GM12878 (cell line): Measurements from ENCODE around the gene ATRN. TPM values are rescaled to one million over a fixed set of nuclear protein-coding genes. Genes with fewer than 3 reads are reported as not detected.

Source experiments
- ATAC-seq: fragments of 200-7000 bp; cut with Tn5 transposase; 3 replicates; pipeline ENCODE4 v1.9.1; 2020; ENCODE audit warnings: mild to moderate bottlenecking, moderate library complexity
- BruUV-seq: library from RNA; stranded (reverse); fragments of 400-500 nt; replicated peaks from 2 replicates; lab custom pipeline; 2021; lab: Mats Ljungman, UMichigan
- CTCF ChIA-PET: fragments of 300-600 bp; sonication (Branson Sonifier 250); formaldehyde crosslinking; extraction: SDS; loops from one replicate; lab custom pipeline; 2021; ENCODE audit warnings: inconsistent platforms; lab: Yijun Ruan, JAX
- POLR2A ChIA-PET: fragments of 350-600 bp; formaldehyde crosslinking; extraction: SDS; loops from one replicate; lab custom pipeline; 2021; ENCODE audit warnings: inconsistent platforms; lab: Charles Lee
- RAD21 ChIA-PET: fragments of 300-600 bp; sonication (Branson Sonifier 250); formaldehyde crosslinking; loops from one replicate; lab custom pipeline; 2023; ENCODE audit warnings: antibody characterized with exemption; ENCODE audit not compliant: unreplicated experiment; lab: Charles Lee
- SMC1A ChIA-PET: fragments of 300-600 bp; sonication (Branson Sonifier 250); formaldehyde crosslinking; loops from one replicate; lab custom pipeline; 2023; ENCODE audit not compliant: unreplicated experiment, uncharacterized antibody; lab: Charles Lee
- DNase-seq: peaks from one replicate; pipeline ENCODE4 v3.0.0-alpha.2; 2011; ENCODE audit warnings: low read depth, low spot score
- FAIRE-seq: peaks from 3 replicates; lab custom pipeline; 2011; peaks lifted over from hg19 to GRCh38; lab: Jason Lieb, UNC
- H2AFZ ChIP-seq: 2 replicates; pipeline ENCODE4 v1.6.0; 2011; ENCODE audit warnings: low read depth, low read length, control low read depth; ENCODE audit not compliant: control insufficient read depth
- H3K27ac ChIP-seq: 2 replicates; pipeline ENCODE4 v1.5.1; 2011; ENCODE audit warnings: control low read depth; ENCODE audit not compliant: control insufficient read depth, insufficient read depth
- H3K27me3 ChIP-seq, 2 experiments: replicated peaks in 1 of 2; 2 replicates each; pipeline versions ENCODE4 v1.6.0 to v1.6.1; 2011; ENCODE audit warnings: low read length in 1 of 2; ENCODE audit not compliant: control insufficient read depth in 2 of 2, insufficient read depth in 2 of 2
- H3K36me3 ChIP-seq, 2 experiments: 2 replicates each; pipeline ENCODE4 v1.5.1; 2011; ENCODE audit warnings: low read length in 1 of 2; ENCODE audit not compliant: control insufficient read depth in 2 of 2, insufficient read depth in 2 of 2
- H3K4me1 ChIP-seq: 2 replicates; pipeline ENCODE4 v1.6.1; 2011; ENCODE audit warnings: mild to moderate bottlenecking, low read length, moderate library complexity, mixed read lengths; ENCODE audit not compliant: control insufficient read depth, insufficient read depth
- H3K4me2 ChIP-seq: 2 replicates; pipeline ENCODE4 v1.6.0; 2011; ENCODE audit warnings: control low read depth; ENCODE audit not compliant: control insufficient read depth, insufficient read depth
- H3K4me3 ChIP-seq: fragments of 200-600 bp; sonication (generic); 2 replicates; pipeline ENCODE4 v1.5.1; 2016
- H3K79me2 ChIP-seq: 2 replicates; pipeline ENCODE4 v1.6.0; 2011; ENCODE audit warnings: low read length; ENCODE audit not compliant: control insufficient read depth, insufficient read depth
- H3K9ac ChIP-seq: 2 replicates; pipeline ENCODE4 v1.8.0; 2011; ENCODE audit warnings: low read length, control low read depth, mixed read lengths; ENCODE audit not compliant: control insufficient read depth, insufficient read depth
- H3K9me3 ChIP-seq: replicated peaks from 3 replicates; pipeline ENCODE4 v1.5.1; 2011; ENCODE audit warnings: mild to moderate bottlenecking, low read length; ENCODE audit not compliant: control insufficient read depth, insufficient read depth
- H4K20me1 ChIP-seq: 2 replicates; pipeline ENCODE4 v1.6.0; 2011; ENCODE audit not compliant: control insufficient read depth, insufficient read depth
- CEBPZ ChIP-seq: fragments of 150-350 bp; IDR thresholded peaks from 2 replicates; pipeline ENCODE4 v1.6.1; 2016; ENCODE audit warnings: low read depth, low read length
- DPF2 ChIP-seq: fragments of 450-650 bp; IDR thresholded peaks from 2 replicates; pipeline ENCODE4 v1.6.1; 2017; ENCODE audit warnings: mild to moderate bottlenecking
- EED ChIP-seq: sonication (generic); IDR thresholded peaks from 2 replicates; pipeline ENCODE4 v1.6.1; 2016; ENCODE audit warnings: antibody characterized with exemption, low read depth
- ESRRA ChIP-seq: IDR thresholded peaks from 2 replicates; pipeline ENCODE4 v1.6.1; 2012; ENCODE audit warnings: mild to moderate bottlenecking, low read length, improper control_type of control experiment
- ETV6 ChIP-seq, 2 experiments: fragments of 450-650 bp in 1 of 2; IDR thresholded peaks in 1 of 2; conservative IDR thresholded peaks in 1 of 2; 2 replicates each; pipeline ENCODE4 v1.6.1; 2014; ENCODE audit warnings: antibody characterized with exemption in 1 of 2, borderline replicate concordance in 1 of 2, low read depth in 1 of 2, mild to moderate bottlenecking in 1 of 2, moderate library complexity in 1 of 2
- EZH2 ChIP-seq: IDR thresholded peaks from 2 replicates; pipeline ENCODE4 v1.6.1; 2012; ENCODE audit warnings: low read depth, mild to moderate bottlenecking, control low read depth, inconsistent platforms, low read length, borderline replicate concordance; ENCODE audit not compliant: control insufficient read depth
- JUNB ChIP-seq: IDR thresholded peaks from 2 replicates; pipeline ENCODE4 v1.6.1; 2016; ENCODE audit warnings: antibody characterized with exemption, mild to moderate bottlenecking
- POU2F2 ChIP-seq: IDR thresholded peaks from 3 replicates; pipeline ENCODE4 v1.6.1; 2011; ENCODE audit warnings: low read depth, mild to moderate bottlenecking, low read length, borderline replicate concordance
- RAD21 ChIP-seq: IDR thresholded peaks from 2 replicates; pipeline ENCODE4 v1.6.1; 2011; ENCODE audit warnings: mild to moderate bottlenecking, low read depth, low read length, moderate library complexity; ENCODE audit not compliant: insufficient read depth
- RAD51 ChIP-seq: fragments of 450-650 bp; IDR thresholded peaks from 2 replicates; pipeline ENCODE4 v1.6.1; 2016; ENCODE audit warnings: moderate library complexity, mild to moderate bottlenecking, inconsistent platforms
- RB1 ChIP-seq: fragments of 450-650 bp; formaldehyde crosslinking; IDR thresholded peaks from 2 replicates; pipeline ENCODE4 v1.6.1; 2017; ENCODE audit warnings: mild to moderate bottlenecking, borderline replicate concordance
- TAF1 ChIP-seq: IDR thresholded peaks from 2 replicates; pipeline ENCODE4 v1.6.1; 2011; ENCODE audit warnings: mild to moderate bottlenecking, low read depth, low read length, borderline replicate concordance
- TCF3 ChIP-seq: IDR thresholded peaks from 2 replicates; pipeline ENCODE4 v1.6.1; 2012; ENCODE audit warnings: low read depth, mild to moderate bottlenecking, low read length, borderline replicate concordance; ENCODE audit not compliant: insufficient read depth
- ZBED1 ChIP-seq: IDR thresholded peaks from 2 replicates; pipeline ENCODE4 v1.6.1; 2016; ENCODE audit warnings: borderline replicate concordance
- ZNF384 ChIP-seq: IDR thresholded peaks from 2 replicates; pipeline ENCODE4 v1.6.1; 2012; ENCODE audit warnings: low read depth, mild to moderate bottlenecking, low read length, improper control_type of control experiment, borderline replicate concordance
- ZZZ3 ChIP-seq: IDR thresholded peaks from 2 replicates; pipeline ENCODE4 v1.6.1; 2011; ENCODE audit warnings: low read depth; ENCODE audit not compliant: control insufficient read depth, insufficient read length
- WGBS: methylation state at CpG from one replicate; pipeline ENCODE4 v1.1.6; 2016; ENCODE audit warnings: low lambda C conversion rate; ENCODE audit not compliant: insufficient replicate concordance, insufficient coverage; ENCODE audit errors: missing lambda C conversion rate; 5-methylcytosine and 5-hydroxymethylcytosine counted together
- in situ Hi-C: fragments of 300-500 bp; cut with MboI; formaldehyde crosslinking; loops from 9 replicates; pipeline ENCODE4 v1.14.3; 2018; ENCODE audit warnings: mixed read lengths
- intact Hi-C: fragments of 100-400 bp; cut with micrococcal nuclease; formaldehyde crosslinking; loops from one replicate; pipeline ENCODE4 v1.14.2; 2022; ENCODE audit not compliant: unreplicated experiment
- polyA plus RNA-seq, 11 experiments: library from polyadenylated mRNA; depleted of rRNA in 4 of 11; unstranded in 6 of 11; stranded (reverse) in 5 of 11; fragments of >200 nt; fragmentation: Nextera tagmentation in 4 of 11; fragmentation: Illumina TruSeq in 1 of 11; extraction: Ambion mirVana in 4 of 11; extraction: Trizol in 1 of 11; gene quantifications; 1 replicate in 1 of 11; 2 replicates in 10 of 11; pipeline versions ENCODE4 v1.2.1 to v1.2.3, GENCODE V29; 2011 to 2016; ENCODE audit warnings: inconsistent platforms in 2 of 11, missing spikeins in 2 of 11, low read depth in 1 of 11
- total RNA-seq, 4 experiments: library from RNA; depleted of rRNA in 3 of 4; stranded (reverse); fragments of >200 nt in 3 of 4; fragmentation: Illumina TruSeq in 1 of 4; extraction: Trizol in 1 of 4; gene quantifications; 2 replicates each; pipeline versions ENCODE4 v1.2.1 to v1.2.3, GENCODE V29; 2013 to 2021

The ATRN gene
- total and polyA plus RNA-seq, 10 of the 15 experiments (the other 5 are each of a cell fraction or from before 2014, with no cell fraction given): 0.71 to 11.6 (median 6.9) TPM

GRCh38 chr20:3631534-3631933 lies 160.7 kb downstream of the ATRN start:
- RAD21 ChIA-PET: no interaction called here
- BruUV-seq: no TSS peak

More at GRCh38 chr20:3631534-3631933, 160.7 kb downstream of the ATRN start:
- no peak overlapping the region for H3K4me3 ChIP-seq
- no peaks in the 10 kb centered on the region for H4K20me1 ChIP-seq
- H2AFZ ChIP-seq: no peak overlapping the region
- no peaks in the 10 kb centered on the region for H3K9me3 ChIP-seq
- TF ChIP-seq EED (no peak), DPF2 (no peak), POU2F2 (no peak), ETV6 (conservative IDR thresholded peaks at IDR 0.05 in 1 of 2, IDR thresholded peaks at IDR 0.05 in 1 of 2; ENCODE audit: borderline replicate concordance in 1 of 2, low read depth in 1 of 2) (no peak), JUNB (no peak), RB1 (no peak), ESRRA (no peak), TCF3 (no peak), ZZZ3 (no peak), RAD21 (no peak), ZBED1 (no peak), TAF1 (no peak), EZH2 (no peak), CEBPZ (no peak), RAD51 (no peak), ZNF384 (no peak)
- ATAC-seq (no peak), DNase-seq (no peak), FAIRE-seq (no peak)
- H3K4me2 ChIP-seq: no peak overlapping the region
- SMC1A ChIA-PET: no interaction called here
- peaks cover 0 to 4% of the 10 kb centered on the region in 2 experiments; a peak in 2 of 4 replicates for H3K36me3 ChIP-seq
- H3K27ac ChIP-seq: no peak overlapping the region
- no peaks in the 10 kb centered on the region for H3K4me1 ChIP-seq
- in situ Hi-C loops (no loop called here), intact Hi-C loops (no loop called here)
- H3K9ac ChIP-seq: no peak overlapping the region
- 96% methylated on average over 5 of the region's 5 CpGs for WGBS
- POLR2A ChIA-PET: interaction anchor here (0.6 kb wide), 1 partner anchor 295 kb away, joined by 5 read pairs; no protein-coding TSS in a partner anchor
- CTCF ChIA-PET: no interaction called here
- H3K79me2 ChIP-seq: no peaks in the 10 kb centered on the region
- no peaks in the 10 kb centered on the region for H3K27me3 ChIP-seq
